GM23338 (cell line): ENCODE measurements around the gene UBE3C. TPM values are rescaled to one million over a fixed set of nuclear protein-coding genes. Genes with fewer than 3 reads are reported as not detected.

Experiments
- ATAC-seq: fragments of 200-7000 bp; cut with Tn5 transposase; 3 replicates; pipeline ENCODE4 v1.9.1; 2020
- DNase-seq: peaks from one replicate; pipeline ENCODE4 v3.0.0-alpha.2; 2015; ENCODE audit warnings: low spot score
- H2AFZ ChIP-seq: fragments of 200-600 bp; sonication (generic); 2 replicates; pipeline ENCODE4 v1.8.0; 2016; ENCODE audit warnings: antibody characterized with exemption, mild to moderate bottlenecking, moderate library complexity
- H3F3A ChIP-seq: fragments of 200-600 bp; sonication (generic); replicated peaks from 2 replicates; pipeline ENCODE4 v1.8.0; 2017; ENCODE audit warnings: antibody characterized with exemption, mixed run types, low read depth
- H3K27ac ChIP-seq: fragments of 200-600 bp; sonication (generic); 2 replicates; pipeline ENCODE4 v1.6.1; 2016; ENCODE audit warnings: low read depth
- H3K27me3 ChIP-seq: fragments of 200-600 bp; sonication (generic); 2 replicates; pipeline ENCODE4 v1.8.0; 2016; ENCODE audit warnings: mild to moderate bottlenecking, mixed run types, moderate library complexity; ENCODE audit not compliant: insufficient read depth
- H3K36me3 ChIP-seq: fragments of 200-600 bp; sonication (generic); 2 replicates; pipeline ENCODE4 v1.8.0; 2016; ENCODE audit warnings: mild to moderate bottlenecking; ENCODE audit not compliant: insufficient read depth
- H3K4me1 ChIP-seq: fragments of 200-600 bp; sonication (generic); 2 replicates; pipeline ENCODE4 v1.8.0; 2016; ENCODE audit warnings: mild to moderate bottlenecking, moderate library complexity; ENCODE audit not compliant: insufficient read depth
- H3K4me2 ChIP-seq: fragments of 200-600 bp; sonication (generic); 2 replicates; pipeline ENCODE4 v1.7.1; 2017; ENCODE audit warnings: mixed run types
- H3K4me3 ChIP-seq: fragments of 200-600 bp; sonication (generic); 2 replicates; pipeline ENCODE4 v1.6.1; 2016; ENCODE audit warnings: mixed run types
- H3K79me2 ChIP-seq: fragments of 200-600 bp; sonication (generic); replicated peaks from 2 replicates; pipeline ENCODE4 v1.8.0; 2017; ENCODE audit warnings: mild to moderate bottlenecking; ENCODE audit not compliant: insufficient read depth
- H3K9me2 ChIP-seq: fragments of 200-600 bp; sonication (generic); 2 replicates; pipeline ENCODE4 v1.8.0; 2017; ENCODE audit not compliant: insufficient read depth
- H4K20me1 ChIP-seq: fragments of 200-600 bp; sonication (generic); replicated peaks from 2 replicates; pipeline ENCODE4 v1.8.0; 2017; ENCODE audit warnings: mild to moderate bottlenecking; ENCODE audit not compliant: insufficient read depth
- H3K27ac Mint-ChIP-seq: 2 replicates; pipeline ENCODE4 v1.8.0; 2020; ENCODE audit warnings: inconsistent platforms, mild to moderate bottlenecking, moderate library complexity, mixed read lengths
- H3K27me3 Mint-ChIP-seq: 3 replicates; pipeline ENCODE4 v1.8.0; 2022; ENCODE audit warnings: low read depth, mild to moderate bottlenecking, moderate library complexity, mixed read lengths, inconsistent platforms; ENCODE audit not compliant: insufficient read depth, poor library complexity
- H3K36me3 Mint-ChIP-seq: 3 replicates; pipeline ENCODE4 v1.8.0; 2021; ENCODE audit warnings: low read depth, mild to moderate bottlenecking, inconsistent platforms, moderate library complexity, mixed read lengths
- H3K4me1 Mint-ChIP-seq: 3 replicates; pipeline ENCODE4 v1.8.0; 2020; ENCODE audit warnings: mild to moderate bottlenecking, inconsistent platforms, mixed read lengths
- H3K4me3 Mint-ChIP-seq: 3 replicates; pipeline ENCODE4 v1.8.0; 2021; ENCODE audit warnings: moderate library complexity, mild to moderate bottlenecking, inconsistent platforms, mixed read lengths
- H3K9me3 Mint-ChIP-seq: 3 replicates; pipeline ENCODE4 v1.8.0; 2020; ENCODE audit warnings: moderate library complexity, mild to moderate bottlenecking, inconsistent platforms, mixed read lengths
- CREB1 ChIP-seq: fragments of 250-450 bp; sonication (Bioruptor Pico); IDR thresholded peaks from 2 replicates; pipeline ENCODE4 v1.5.0; 2020; ENCODE audit warnings: low read depth, mild to moderate bottlenecking, moderate library complexity
- EZH2 ChIP-seq: fragments of 200-600 bp; sonication (generic); IDR thresholded peaks from one replicate; pipeline ENCODE4 v1.8.0; 2017; ENCODE audit warnings: antibody characterized with exemption, mild to moderate bottlenecking, low read depth; ENCODE audit not compliant: unreplicated experiment
- EZH2phosphoT487 ChIP-seq: fragments of 200-600 bp; sonication (generic); IDR thresholded peaks from one replicate; pipeline ENCODE4 v1.8.1; 2018; ENCODE audit warnings: antibody characterized with exemption; ENCODE audit not compliant: unreplicated experiment
- JUNB ChIP-seq: IDR thresholded peaks from one replicate; pipeline ENCODE4 v1.6.1; 2016; ENCODE audit warnings: antibody characterized with exemption; ENCODE audit not compliant: unreplicated experiment
- NANOG ChIP-seq: IDR thresholded peaks from 2 replicates; pipeline ENCODE4 v1.6.1; 2016; ENCODE audit warnings: antibody characterized with exemption, borderline replicate concordance
- POLR2AphosphoS5 ChIP-seq: IDR thresholded peaks from 2 replicates; pipeline ENCODE4 v1.6.1; 2016; ENCODE audit warnings: antibody characterized with exemption, low read depth
- REST ChIP-seq: IDR thresholded peaks from one replicate; pipeline ENCODE4 v1.6.1; 2018; ENCODE audit warnings: antibody characterized with exemption; ENCODE audit not compliant: unreplicated experiment
- STAT1 ChIP-seq: IDR thresholded peaks from one replicate; pipeline ENCODE4 v1.6.1; 2016; ENCODE audit warnings: antibody characterized with exemption; ENCODE audit not compliant: unreplicated experiment
- ZNF331 ChIP-seq: fragments of 250-450 bp; sonication (Bioruptor Pico); IDR thresholded peaks from 2 replicates; pipeline ENCODE4 v1.5.0; 2020; ENCODE audit warnings: low read depth, mild to moderate bottlenecking, moderate library complexity
- ZNF462 ChIP-seq: fragments of 250-450 bp; sonication (Bioruptor Pico); IDR thresholded peaks from 2 replicates; pipeline ENCODE4 v1.5.0; 2020; ENCODE audit warnings: mild to moderate bottlenecking, moderate library complexity
- polyA plus RNA-seq: library from polyadenylated mRNA; unstranded; fragments of >200 nt; fragmentation: Nextera tagmentation; extraction: Ambion mirVana; gene quantifications from 2 replicates; pipeline ENCODE4 v1.2.1, GENCODE V29; 2016
- total RNA-seq: library from RNA; depleted of rRNA; stranded (reverse); fragments of >200 nt; shearing (Covaris generic); gene quantifications from 2 replicates; pipeline ENCODE4 v1.2.3, GENCODE V29; 2014
- TF ChIP-seq, protein P1 (sequence below), 2 experiments: fragments of 200-600 bp in 1 of 2; sonication (generic) in 1 of 2; conservative IDR thresholded peaks; 2 replicates each; pipeline versions ENCODE4 v1.5.1 to v1.6.1; 2016 to 2017; ENCODE audit warnings: antibody characterized with exemption in 2 of 2, low read depth in 2 of 2, mild to moderate bottlenecking in 2 of 2, moderate library complexity in 1 of 2

The UBE3C gene
- total and polyA plus RNA-seq, 2 experiments from 2014 or later = 16.8 to 76.9 TPM

GRCh38 chr7:157274991-157275427 lies 136.3 kb downstream of the UBE3C start:
- H3K36me3 ChIP-seq = no peaks in the 10 kb centered on the region
- Mint-ChIP-seq H3K9me3 (no peaks in the 10 kb centered on the region; the same call in 2 of the 3 replicates), H3K4me3 (no peak overlapping the region), H3K4me1 (peaks cover 21% of the 10 kb centered on the region), H3K27me3 (peaks cover 10% of the 10 kb centered on the region), H3K36me3 (peaks cover 4% of the 10 kb centered on the region; the same call in 1 of the 3 replicates), H3K27ac (no peak overlapping the region)
- H3K9me2 ChIP-seq = no peaks in the 10 kb centered on the region
- no peaks in the 10 kb centered on the region for H3K79me2 ChIP-seq
- no peak for ATAC-seq
- no peak overlapping the region for H3K27ac ChIP-seq
- no peak overlapping the region for H2AFZ ChIP-seq
- DNase-seq = no peak
- peaks cover 7% of the 10 kb centered on the region; the same call in 1 of the 2 replicates for H3K4me1 ChIP-seq
- no peak overlapping the region for H3K4me2 ChIP-seq
- no peak for TF ChIP-seq ZNF331 (CRISPR knock-in tag)
- TF ChIP-seq, protein P1, sequence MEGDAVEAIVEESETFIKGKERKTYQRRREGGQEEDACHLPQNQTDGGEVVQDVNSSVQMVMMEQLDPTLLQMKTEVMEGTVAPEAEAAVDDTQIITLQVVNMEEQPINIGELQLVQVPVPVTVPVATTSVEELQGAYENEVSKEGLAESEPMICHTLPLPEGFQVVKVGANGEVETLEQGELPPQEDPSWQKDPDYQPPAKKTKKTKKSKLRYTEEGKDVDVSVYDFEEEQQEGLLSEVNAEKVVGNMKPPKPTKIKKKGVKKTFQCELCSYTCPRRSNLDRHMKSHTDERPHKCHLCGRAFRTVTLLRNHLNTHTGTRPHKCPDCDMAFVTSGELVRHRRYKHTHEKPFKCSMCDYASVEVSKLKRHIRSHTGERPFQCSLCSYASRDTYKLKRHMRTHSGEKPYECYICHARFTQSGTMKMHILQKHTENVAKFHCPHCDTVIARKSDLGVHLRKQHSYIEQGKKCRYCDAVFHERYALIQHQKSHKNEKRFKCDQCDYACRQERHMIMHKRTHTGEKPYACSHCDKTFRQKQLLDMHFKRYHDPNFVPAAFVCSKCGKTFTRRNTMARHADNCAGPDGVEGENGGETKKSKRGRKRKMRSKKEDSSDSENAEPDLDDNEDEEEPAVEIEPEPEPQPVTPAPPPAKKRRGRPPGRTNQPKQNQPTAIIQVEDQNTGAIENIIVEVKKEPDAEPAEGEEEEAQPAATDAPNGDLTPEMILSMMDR (conservative IDR thresholded peaks at IDR 0.05; ENCODE audit: low read depth in 2 of 2) = no peak
- no peak for TF ChIP-seq REST
- TF ChIP-seq ZNF462 (CRISPR knock-in tag) = no peak
- TF ChIP-seq POLR2AphosphoS5 = no peak
- no peak for TF ChIP-seq STAT1
- no peak for TF ChIP-seq CREB1 (CRISPR knock-in tag)
- no peak for TF ChIP-seq JUNB
- no peak for TF ChIP-seq EZH2phosphoT487
- TF ChIP-seq NANOG = no peak
- no peak for TF ChIP-seq EZH2
- no peak overlapping the region for H3K4me3 ChIP-seq
- H4K20me1 ChIP-seq = 0 out of 2 replicates have a peak, but pooled peaks cover 9% of the 10 kb centered on the region
- H3K27me3 ChIP-seq = no peaks in the 10 kb centered on the region
- peaks cover 23% of the 10 kb centered on the region for H3F3A ChIP-seq
